ENCODE measurements around the gene CCDC74A. TPM values are rescaled to one million over a fixed set of nuclear protein-coding genes. Genes with fewer than 3 reads are reported as not detected.

Gene CCDC74A
- total RNA-seq, 1 experiment from 2014 or later, result 1.2 TPM

GRCh38 chr2:131577812-131578211, 50.1 kb downstream of the CCDC74A start:
- CTCF ChIA-PET, result no interaction called here
- H3K27ac Mint-ChIP-seq (ENCODE audit: unreplicated experiment), result no peak overlapping the region
- H3K27me3 Mint-ChIP-seq (ENCODE audit: unreplicated experiment), result peaks cover 100% of the 10 kb centered on the region
- no peak overlapping the region for H3K4me3 Mint-ChIP-seq (ENCODE audit: low read depth, unreplicated experiment)
- intact Hi-C loops (cut with micrococcal nuclease; ENCODE audit: unreplicated experiment), result no loop called here
- H3K9me3 Mint-ChIP-seq (ENCODE audit: low read depth, unreplicated experiment), result no peaks in the 10 kb centered on the region
- no peaks in the 10 kb centered on the region for H3K4me1 Mint-ChIP-seq (ENCODE audit: low read depth, unreplicated experiment)
- TF ChIP-seq CTCF (IDR thresholded peaks at IDR 0.05; ENCODE audit: unreplicated experiment), result no peak
- no peaks in the 10 kb centered on the region for H3K36me3 Mint-ChIP-seq (ENCODE audit: insufficient read depth, unreplicated experiment)
- DNase-seq, result no peak
- BruUV-seq (replicated peaks), result no TSS peak

GRCh38 chr2:131580187-131580586, 52.5 kb downstream of the CCDC74A start:
- DNase-seq, result no peak
- Mint-ChIP-seq H3K4me3 (ENCODE audit: low read depth, unreplicated experiment) (no peak overlapping the region), H3K36me3 (ENCODE audit: insufficient read depth, unreplicated experiment) (no peaks in the 10 kb centered on the region), H3K4me1 (ENCODE audit: low read depth, unreplicated experiment) (no peaks in the 10 kb centered on the region), H3K9me3 (ENCODE audit: low read depth, unreplicated experiment) (no peaks in the 10 kb centered on the region), H3K27ac (ENCODE audit: unreplicated experiment) (no peak overlapping the region), H3K27me3 (ENCODE audit: unreplicated experiment) (peaks cover 100% of the 10 kb centered on the region)
- BruUV-seq (replicated peaks), result no TSS peak
- intact Hi-C loops (cut with micrococcal nuclease; ENCODE audit: unreplicated experiment), result no loop called here
- CTCF ChIA-PET, result no interaction called here
- TF ChIP-seq CTCF (IDR thresholded peaks at IDR 0.05; ENCODE audit: unreplicated experiment), result no peak

Small RNA genes within 50 kb of the gene (microRNA-seq; reads per million reads assigned to microRNA genes)
- not detected for gene MIR4784

Other genes starting within 250 kb of the CCDC74A start
- gene RAB6D, start 163.7 kb upstream of the CCDC74A start, total RNA-seq (2022), result 0.17 and 0.24 TPM in 2 replicates
- gene TUBA3D, start 51.8 kb upstream of the CCDC74A start, total RNA-seq (2022), result not detected in 2 replicates
- gene MZT2A, start 35.5 kb upstream of the CCDC74A start, total RNA-seq (2022), result 100 and 108 TPM in 2 replicates

Data from Calu3 (cell line).